Measurements from ENCODE around the gene CTBP2. TPM values are rescaled to one million over a fixed set of nuclear protein-coding genes. Genes with fewer than 3 reads are reported as not detected.
"Not testable (repeated sequence)": the region's sequence is repeated elsewhere in the genome, so short reads cannot be mapped to it uniquely, and the experiment has no call there.

CTBP2 gene
- total RNA-seq, 1 donor from 2014 or later, result 0.16 TPM

- Mint-ChIP-seq H3K27me3 (no peaks in the 10 kb centered on the region), H3K4me1 (no peaks in the 10 kb centered on the region), H3K9me3 (no peaks in the 10 kb centered on the region), H3K27ac (no peak overlapping the region), H3K36me3 (ENCODE audit: low read depth) (peaks cover 8% of the 10 kb centered on the region), H3K4me3 (no peak overlapping the region)
- intact Hi-C loops (cut with micrococcal nuclease), result no loop called here
- DNase-seq, result no peak
These were observed 168.5 kb downstream of the CTBP2 start for GRCh38 chr10:124991835-124992234.

DNA sequence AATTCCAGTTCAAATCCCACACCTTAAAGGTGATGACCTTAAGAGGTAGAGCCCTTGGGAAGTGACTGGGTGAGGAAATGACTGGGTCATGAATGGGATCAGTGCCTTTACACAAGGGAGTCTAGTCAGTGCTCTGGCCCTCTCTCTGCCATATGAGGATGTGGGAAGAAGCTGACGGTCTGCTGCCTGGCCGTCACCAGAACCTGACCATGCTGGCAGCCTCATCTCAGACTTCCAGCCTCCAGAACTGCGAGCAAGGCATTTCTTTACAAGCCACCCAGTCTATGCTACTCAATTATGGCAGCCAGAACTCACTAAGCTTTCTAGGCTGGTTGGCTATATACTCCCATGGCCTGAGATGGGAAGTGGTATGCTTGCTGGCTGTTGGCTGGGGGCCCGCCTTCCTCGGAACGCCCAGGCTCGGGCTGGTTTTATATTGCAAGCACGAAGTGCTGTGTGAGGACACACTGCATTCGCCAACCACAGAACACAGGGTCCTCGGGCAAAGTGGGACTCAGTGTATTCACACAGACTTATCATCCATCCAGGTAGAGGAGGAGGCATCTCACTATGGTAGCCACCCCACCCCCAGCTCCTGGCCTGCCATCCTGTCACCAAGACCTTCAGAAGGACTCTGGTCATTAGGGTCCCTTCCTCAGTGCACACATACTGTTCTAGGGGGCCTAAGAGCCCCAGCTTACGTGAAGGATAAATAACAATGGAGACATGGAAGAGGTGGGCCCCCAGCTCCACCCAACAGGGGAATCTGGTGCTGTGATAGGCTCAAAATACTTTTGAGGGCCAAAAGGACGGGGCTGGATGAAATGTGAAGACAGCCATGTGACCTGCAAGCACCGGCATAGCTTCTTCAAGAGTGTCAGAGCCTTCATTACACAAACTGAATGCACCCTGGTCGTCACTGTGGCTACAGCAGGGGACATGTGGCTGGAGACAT is 169.4 kb downstream of the CTBP2 start:
- no peaks in the 10 kb centered on the region for H3K27me3 Mint-ChIP-seq
- H3K4me3 Mint-ChIP-seq, result no peak overlapping the region
- H3K36me3 Mint-ChIP-seq (ENCODE audit: low read depth), result peaks cover 11% of the 10 kb centered on the region
- no peaks in the 10 kb centered on the region for H3K9me3 Mint-ChIP-seq
- H3K4me1 Mint-ChIP-seq, result no peaks in the 10 kb centered on the region
- intact Hi-C loops (cut with micrococcal nuclease), result no loop called here
- no peak overlapping the region for H3K27ac Mint-ChIP-seq
- DNase-seq, result no peak

DNA sequence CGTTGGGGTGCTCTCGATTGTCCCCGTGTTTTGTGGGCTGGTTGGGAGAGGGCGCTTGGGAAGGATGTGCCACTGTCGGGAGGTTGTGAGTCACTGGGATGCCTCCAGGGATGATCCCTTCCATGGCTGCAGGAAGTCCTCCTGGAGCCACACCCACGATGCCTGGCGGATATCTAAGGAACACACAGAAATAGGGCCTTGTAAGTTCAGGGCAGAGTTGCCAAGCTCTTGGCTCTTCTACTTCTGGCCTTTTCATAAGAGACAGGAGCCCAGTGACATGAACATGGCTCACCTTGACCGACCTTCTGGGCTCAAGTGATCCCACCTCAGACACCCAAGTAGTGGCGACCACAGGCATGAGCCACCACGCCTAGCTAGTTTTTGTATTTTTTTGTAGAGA is 170.8 kb downstream of the CTBP2 start:
- Mint-ChIP-seq H3K27ac (no peak overlapping the region), H3K36me3 (ENCODE audit: low read depth) (peaks cover 21% of the 10 kb centered on the region)

DNA sequence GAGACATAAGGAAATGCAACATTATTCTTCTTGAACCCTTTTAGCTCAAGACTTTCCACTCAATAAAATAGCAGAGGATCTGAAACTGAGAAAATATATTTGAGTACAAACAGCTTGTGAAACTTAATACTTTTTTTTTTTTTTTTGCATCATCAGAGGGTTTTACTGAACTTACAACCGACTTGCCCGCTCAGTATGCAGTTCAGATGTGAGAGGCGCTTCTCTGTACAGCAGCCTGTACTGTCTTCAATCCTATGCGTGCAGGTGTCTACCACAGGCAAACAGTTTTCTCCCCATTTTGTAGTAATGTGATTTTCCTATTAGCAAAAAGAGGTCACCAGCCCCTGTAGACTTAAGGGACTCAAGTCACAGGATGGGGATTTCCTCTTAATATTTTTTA is 171.6 kb downstream of the CTBP2 start:
- H3K36me3 Mint-ChIP-seq (ENCODE audit: low read depth), result peaks cover 25% of the 10 kb centered on the region
- H3K4me3 Mint-ChIP-seq; H3K4me1 Mint-ChIP-seq; intact Hi-C loops (cut with micrococcal nuclease); H3K27ac Mint-ChIP-seq; DNase-seq; H3K27me3 Mint-ChIP-seq; H3K9me3 Mint-ChIP-seq: not testable (repeated sequence)

More for the DNA sequence above, 170.8 kb downstream of the CTBP2 start:
- DNase-seq, result no peak
- no peaks in the 10 kb centered on the region for H3K4me1 Mint-ChIP-seq
- H3K4me3 Mint-ChIP-seq, result no peak overlapping the region
- intact Hi-C loops (cut with micrococcal nuclease), result no loop called here
- H3K9me3 Mint-ChIP-seq, result no peaks in the 10 kb centered on the region
- H3K27me3 Mint-ChIP-seq, result no peaks in the 10 kb centered on the region

- Mint-ChIP-seq H3K27me3 (no peaks in the 10 kb centered on the region), H3K9me3 (no peaks in the 10 kb centered on the region), H3K4me1 (peaks cover 12% of the 10 kb centered on the region), H3K36me3 (ENCODE audit: low read depth) (peaks cover 35% of the 10 kb centered on the region), H3K4me3 (no peak overlapping the region), H3K27ac (no peak overlapping the region)
- intact Hi-C loops (cut with micrococcal nuclease), result no loop called here
- no peak for DNase-seq
These were observed 172.6 kb downstream of the CTBP2 start for GRCh38 chr10:124987788-124988187.

GRCh38 chr10:124985162-124985561 is 175.2 kb downstream of the CTBP2 start:
- intact Hi-C loops (cut with micrococcal nuclease), result no loop called here
- Mint-ChIP-seq H3K4me1 (peaks cover 13% of the 10 kb centered on the region), H3K4me3 (no peak overlapping the region), H3K27me3 (no peaks in the 10 kb centered on the region), H3K27ac (no peak overlapping the region), H3K9me3 (no peaks in the 10 kb centered on the region), H3K36me3 (ENCODE audit: low read depth) (peaks cover 48% of the 10 kb centered on the region)
- DNase-seq, result no peak

GRCh38 chr10:124984376-124984775 is 176.0 kb downstream of the CTBP2 start:
- H3K27me3 Mint-ChIP-seq, result no peaks in the 10 kb centered on the region
- no peak overlapping the region for H3K27ac Mint-ChIP-seq
- peaks cover 13% of the 10 kb centered on the region for H3K4me1 Mint-ChIP-seq
- H3K4me3 Mint-ChIP-seq, result no peak overlapping the region
- H3K9me3 Mint-ChIP-seq, result no peaks in the 10 kb centered on the region
- peaks cover 48% of the 10 kb centered on the region for H3K36me3 Mint-ChIP-seq (ENCODE audit: low read depth)
- no peak for DNase-seq
- intact Hi-C loops (cut with micrococcal nuclease), result no loop called here

- Mint-ChIP-seq H3K4me1 (peaks cover 13% of the 10 kb centered on the region), H3K27ac (no peak overlapping the region), H3K4me3 (no peak overlapping the region), H3K36me3 (ENCODE audit: low read depth) (peaks cover 48% of the 10 kb centered on the region), H3K9me3 (no peaks in the 10 kb centered on the region), H3K27me3 (no peaks in the 10 kb centered on the region)
- peak; percentile 49 for DNase-seq
- intact Hi-C loops (cut with micrococcal nuclease), result no loop called here
These were observed 177.0 kb downstream of the CTBP2 start for GRCh38 chr10:124983321-124983720.

- Mint-ChIP-seq H3K9me3 (no peaks in the 10 kb centered on the region), H3K4me3 (no peak overlapping the region), H3K27ac (no peak overlapping the region), H3K4me1 (peaks cover 13% of the 10 kb centered on the region), H3K27me3 (no peaks in the 10 kb centered on the region), H3K36me3 (ENCODE audit: low read depth) (peaks cover 40% of the 10 kb centered on the region)
- intact Hi-C loops (cut with micrococcal nuclease), result loop anchor here (10.0 kb wide), 1 partner anchor 776 kb away; no protein-coding TSS in a partner anchor
- no peak for DNase-seq
These were observed 182.0 kb downstream of the CTBP2 start for GRCh38 chr10:124978376-124978725.

DNA sequence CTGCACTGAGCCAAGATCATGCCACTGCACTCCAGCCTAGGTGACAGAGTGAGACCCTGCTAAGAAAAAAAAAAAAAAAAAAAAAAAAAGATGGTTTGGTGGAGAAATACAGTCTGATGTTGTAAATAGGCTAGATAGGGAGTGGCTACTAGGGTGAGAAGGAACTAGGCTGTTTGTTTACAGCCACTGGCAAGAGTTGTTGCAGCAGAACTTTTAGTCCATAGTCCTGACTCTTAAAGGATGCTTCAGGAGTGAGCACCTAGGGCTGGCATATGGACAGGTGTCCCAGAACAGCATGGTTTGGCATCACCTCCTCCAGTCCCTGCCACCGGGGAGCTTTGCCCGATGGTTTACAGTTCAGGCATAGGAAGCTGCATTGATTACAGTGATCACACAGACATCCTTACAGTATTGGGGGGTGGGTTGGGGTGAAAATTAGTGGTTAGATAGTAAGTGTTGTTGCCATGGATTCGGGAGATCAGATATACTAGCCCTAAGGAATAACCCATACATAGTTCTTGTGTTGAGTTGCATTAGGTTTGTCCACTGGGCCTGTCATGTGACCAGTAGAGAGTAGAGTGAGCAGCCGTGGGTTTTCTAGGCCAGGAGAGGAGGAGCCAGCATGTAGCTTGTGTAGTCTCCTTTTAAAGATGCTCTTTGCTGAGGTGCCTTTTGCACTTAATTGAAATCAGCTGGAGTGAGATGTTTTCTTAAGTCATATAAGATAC is 182.6 kb downstream of the CTBP2 start:
- no peak for DNase-seq
- intact Hi-C loops (cut with micrococcal nuclease), result loop anchor here (10.0 kb wide), 1 partner anchor 777 kb away; no protein-coding TSS in a partner anchor
- no peaks in the 10 kb centered on the region for H3K27me3 Mint-ChIP-seq
- peaks cover 37% of the 10 kb centered on the region for H3K36me3 Mint-ChIP-seq (ENCODE audit: low read depth)
- peaks cover 8% of the 10 kb centered on the region for H3K4me1 Mint-ChIP-seq
- H3K9me3 Mint-ChIP-seq, result no peaks in the 10 kb centered on the region
- H3K27ac Mint-ChIP-seq, result no peak overlapping the region
- H3K4me3 Mint-ChIP-seq, result no peak overlapping the region

- Mint-ChIP-seq H3K27me3 (no peaks in the 10 kb centered on the region), H3K27ac (no peak overlapping the region), H3K36me3 (ENCODE audit: low read depth) (peaks cover 34% of the 10 kb centered on the region), H3K9me3 (no peaks in the 10 kb centered on the region), H3K4me3 (no peak overlapping the region), H3K4me1 (peaks cover 7% of the 10 kb centered on the region)
- DNase-seq, result no peak
- intact Hi-C loops (cut with micrococcal nuclease), result loop anchor here (10.0 kb wide), 1 partner anchor 778 kb away; no protein-coding TSS in a partner anchor
These were observed 183.2 kb downstream of the CTBP2 start for GRCh38 chr10:124977161-124977560.

- no peaks in the 10 kb centered on the region for H3K27me3 Mint-ChIP-seq
- no peaks in the 10 kb centered on the region for H3K9me3 Mint-ChIP-seq
- H3K27ac Mint-ChIP-seq, result no peak overlapping the region
- no peak overlapping the region for H3K4me3 Mint-ChIP-seq
- intact Hi-C loops (cut with micrococcal nuclease), result loop anchor here (10.0 kb wide), 1 partner anchor 779 kb away; no protein-coding TSS in a partner anchor
- DNase-seq, result no peak
- H3K4me1 Mint-ChIP-seq, result peaks cover 13% of the 10 kb centered on the region
- peaks cover 25% of the 10 kb centered on the region for H3K36me3 Mint-ChIP-seq (ENCODE audit: low read depth)
These were observed 184.3 kb downstream of the CTBP2 start for GRCh38 chr10:124975977-124976514.

- H3K27ac Mint-ChIP-seq, result no peak overlapping the region
- peaks cover 26% of the 10 kb centered on the region for H3K36me3 Mint-ChIP-seq (ENCODE audit: low read depth)
These were observed 186.2 kb downstream of the CTBP2 start for GRCh38 chr10:124974131-124974530.

GRCh38 chr10:124972637-124973036 is 187.7 kb downstream of the CTBP2 start:
- H3K27me3 Mint-ChIP-seq, result no peaks in the 10 kb centered on the region
- H3K36me3 Mint-ChIP-seq (ENCODE audit: low read depth), result peaks cover 33% of the 10 kb centered on the region
- intact Hi-C loops (cut with micrococcal nuclease), result loop anchor here (10.0 kb wide), 1 partner anchor 782 kb away; no protein-coding TSS in a partner anchor
- no peak overlapping the region for H3K27ac Mint-ChIP-seq
- H3K9me3 Mint-ChIP-seq, result no peaks in the 10 kb centered on the region
- H3K4me3 Mint-ChIP-seq, result no peak overlapping the region
- H3K4me1 Mint-ChIP-seq, result peaks cover 15% of the 10 kb centered on the region
- DNase-seq, result no peak

More at GRCh38 chr10:124974131-124974530, 186.2 kb downstream of the CTBP2 start:
- Mint-ChIP-seq H3K4me3 (no peak overlapping the region), H3K4me1 (peaks cover 15% of the 10 kb centered on the region), H3K27me3 (no peaks in the 10 kb centered on the region), H3K9me3 (no peaks in the 10 kb centered on the region)
- intact Hi-C loops (cut with micrococcal nuclease), result loop anchor here (10.0 kb wide), 1 partner anchor 781 kb away; no protein-coding TSS in a partner anchor
- no peak for DNase-seq

Data from activated CD4-positive, alpha-beta T cell treated with anti-CD3 and anti-CD28 coated beads, Interleukin-2, amount 10 ng/mL, durations not matched to agents 24 days and 14 days (primary cell).